ENCODE data around the gene NADSYN1.
"Not testable (repeated sequence)": the region's sequence is repeated elsewhere in the genome, so short reads cannot be mapped to it uniquely, and the experiment has no call there.

The NADSYN1 gene

GRCh38 chr11:71527576-71528210 lies 74.7 kb downstream of the NADSYN1 start:
- Histone ChIP-seq H3K4me3 (ENCODE audit: low read depth in 1 of 2, low read length in 1 of 2) (no peak overlapping the region), H3K27ac (no peak overlapping the region), H3K27me3 (no peaks in the 10 kb centered on the region), H3K4me1 (ENCODE audit: control insufficient read depth in 1 of 2, insufficient read depth in 1 of 2, low read depth in 1 of 2, low read length in 1 of 2) (no peaks in the 10 kb centered on the region), H3K9me3 (no peaks in the 10 kb centered on the region), H3K36me3 (no peaks in the 10 kb centered on the region)
- no peak for TF ChIP-seq CTCF (IDR thresholded peaks at IDR 0.05)

GRCh38 chr11:71530602-71531001 lies 77.6 kb downstream of the NADSYN1 start:
- Histone ChIP-seq H3K4me3 (ENCODE audit: low read depth in 1 of 2, low read length in 1 of 2) (no peak overlapping the region), H3K9me3 (no peaks in the 10 kb centered on the region), H3K27me3 (no peaks in the 10 kb centered on the region), H3K36me3 (no peaks in the 10 kb centered on the region), H3K4me1 (ENCODE audit: control insufficient read depth in 1 of 2, insufficient read depth in 1 of 2, low read depth in 1 of 2, low read length in 1 of 2) (no peaks in the 10 kb centered on the region), H3K27ac (no peak overlapping the region)
- TF ChIP-seq CTCF (IDR thresholded peaks at IDR 0.05): no peak

GRCh38 chr11:71532036-71532610 lies 79.1 kb downstream of the NADSYN1 start:
- no peak for TF ChIP-seq CTCF (IDR thresholded peaks at IDR 0.05)
- Histone ChIP-seq H3K36me3 (no peaks in the 10 kb centered on the region), H3K27me3 (no peaks in the 10 kb centered on the region), H3K9me3 (no peaks in the 10 kb centered on the region), H3K4me1 (ENCODE audit: control insufficient read depth in 1 of 2, insufficient read depth in 1 of 2, low read depth in 1 of 2, low read length in 1 of 2) (no peaks in the 10 kb centered on the region), H3K4me3 (ENCODE audit: low read depth in 1 of 2, low read length in 1 of 2) (no peak overlapping the region), H3K27ac (no peak overlapping the region)

- H3K36me3 ChIP-seq; H3K27ac ChIP-seq; H3K27me3 ChIP-seq; H3K9me3 ChIP-seq; H3K4me1 ChIP-seq (ENCODE audit: control insufficient read depth in 1 of 2, insufficient read depth in 1 of 2, low read depth in 1 of 2, low read length in 1 of 2); H3K4me3 ChIP-seq (ENCODE audit: low read depth in 1 of 2, low read length in 1 of 2): not testable (repeated sequence)
Observed at GRCh38 chr11:71534711-71535608, 82.0 kb downstream of the NADSYN1 start.

DNA sequence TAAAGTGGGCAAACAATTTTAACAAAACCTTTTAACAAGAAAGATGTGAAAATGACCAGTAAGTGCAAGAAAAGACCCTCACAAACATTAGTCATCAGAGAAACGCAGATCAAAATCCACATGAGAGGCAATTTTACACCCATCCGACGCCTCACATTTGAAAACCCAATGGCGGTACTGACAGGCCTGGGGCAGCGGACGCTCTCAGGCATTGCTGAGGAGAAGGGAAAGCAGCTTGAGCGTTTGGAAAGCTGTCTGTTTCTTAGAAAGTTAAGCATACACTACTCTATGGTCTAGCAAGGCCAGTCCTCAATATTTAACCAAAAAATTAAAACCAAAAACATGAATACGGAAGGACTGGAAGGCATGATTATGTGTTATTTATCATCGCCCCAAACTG lies 82.8 kb downstream of the NADSYN1 start:
- H3K27me3 ChIP-seq: no peaks in the 10 kb centered on the region
- no peaks in the 10 kb centered on the region for H3K9me3 ChIP-seq
- no peaks in the 10 kb centered on the region for H3K4me1 ChIP-seq (ENCODE audit: control insufficient read depth in 1 of 2, insufficient read depth in 1 of 2, low read depth in 1 of 2, low read length in 1 of 2)
- no peak for TF ChIP-seq CTCF (IDR thresholded peaks at IDR 0.05)
- no peak overlapping the region for H3K27ac ChIP-seq
- no peaks in the 10 kb centered on the region for H3K36me3 ChIP-seq
- H3K4me3 ChIP-seq (ENCODE audit: low read depth in 1 of 2, low read length in 1 of 2): no peak overlapping the region

GRCh38 chr11:71537537-71537936 lies 84.5 kb downstream of the NADSYN1 start:
- Histone ChIP-seq H3K9me3 (no peaks in the 10 kb centered on the region), H3K27ac (no peak overlapping the region), H3K27me3 (no peaks in the 10 kb centered on the region), H3K4me3 (ENCODE audit: low read depth in 1 of 2, low read length in 1 of 2) (no peak overlapping the region), H3K36me3 (no peaks in the 10 kb centered on the region), H3K4me1 (ENCODE audit: control insufficient read depth in 1 of 2, insufficient read depth in 1 of 2, low read depth in 1 of 2, low read length in 1 of 2) (no peaks in the 10 kb centered on the region)
- TF ChIP-seq CTCF (IDR thresholded peaks at IDR 0.05): no peak

DNA sequence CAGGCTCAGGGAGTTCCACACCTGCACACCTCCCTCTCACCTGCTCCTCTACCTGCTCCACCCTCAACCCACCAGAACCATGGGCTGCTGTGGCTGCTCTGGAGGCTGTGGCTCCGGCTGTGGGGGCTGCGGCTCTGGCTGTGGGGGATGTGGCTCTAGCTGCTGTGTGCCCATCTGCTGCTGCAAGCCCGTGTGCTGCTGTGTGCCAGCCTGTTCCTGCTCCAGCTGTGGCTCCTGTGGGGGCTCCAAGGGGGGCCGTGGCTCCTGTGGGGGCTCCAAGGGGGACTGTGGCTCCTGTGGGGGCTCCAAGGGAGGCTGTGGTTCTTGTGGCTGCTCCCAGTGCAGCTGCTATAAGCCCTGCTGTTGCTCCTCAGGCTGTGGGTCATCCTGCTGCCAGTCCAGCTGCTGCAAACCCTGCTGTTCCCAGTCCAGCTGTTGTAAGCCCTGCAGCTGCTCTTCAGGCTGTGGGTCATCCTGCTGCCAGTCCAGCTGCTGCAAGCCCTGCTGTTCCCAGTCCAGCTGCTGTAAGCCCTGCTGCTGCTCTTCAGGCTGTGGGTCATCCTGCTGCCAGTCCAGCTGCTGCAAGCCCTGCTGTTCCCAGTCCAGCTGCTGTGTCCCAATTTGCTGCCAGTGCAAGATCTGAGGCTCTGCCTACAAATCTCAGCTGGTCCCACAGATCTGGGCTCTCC lies 85.1 kb downstream of the NADSYN1 start, which contains the start of gene KRTAP5-8:
TSS of gene KRTAP5-8 (plus strand) at position 49 of the 689 bp plus-strand sequence. CDS start at position 80, 31 bp downstream.
- not testable (repeated sequence) for H3K4me3 ChIP-seq (ENCODE audit: low read depth in 1 of 2, low read length in 1 of 2); H3K36me3 ChIP-seq; H3K27ac ChIP-seq; H3K27me3 ChIP-seq; H3K4me1 ChIP-seq (ENCODE audit: control insufficient read depth in 1 of 2, insufficient read depth in 1 of 2, low read depth in 1 of 2, low read length in 1 of 2); H3K9me3 ChIP-seq
